ENCODE data around the gene ZXDC. TPM values are rescaled to one million over a fixed set of nuclear protein-coding genes. Genes with fewer than 3 reads are reported as not detected.

ZXDC gene
- total RNA-seq, 4 donors from 2014 or later: 18.5 to 57.9 (median 33.5) TPM

GRCh38 chr3:126448893-126449180 lies 26.9 kb downstream of the ZXDC start:
- Histone ChIP-seq H3K4me1 (no peaks in the 10 kb centered on the region), H3K4me3 (no peak overlapping the region), H3K27me3 (no peaks in the 10 kb centered on the region), H3K9me3 (no peaks in the 10 kb centered on the region), H3K27ac (no peak overlapping the region), H3K36me3 (no peaks in the 10 kb centered on the region)
- intact Hi-C loops (cut with DNase I; ENCODE audit: low total_unique reads): no loop called here
- TF ChIP-seq POLR2A (IDR thresholded peaks at IDR 0.05) (no peak), CTCF (IDR thresholded peaks at IDR 0.05) (no peak)
- no peak for DNase-seq

GRCh38 chr3:126448136-126448892 lies 27.4 kb downstream of the ZXDC start:
- Histone ChIP-seq H3K27ac (no peak overlapping the region), H3K4me1 (no peaks in the 10 kb centered on the region), H3K27me3 (no peaks in the 10 kb centered on the region), H3K4me3 (no peak overlapping the region), H3K36me3 (no peaks in the 10 kb centered on the region), H3K9me3 (no peaks in the 10 kb centered on the region)
- no peak for DNase-seq
- TF ChIP-seq CTCF (IDR thresholded peaks at IDR 0.05) (no peak), POLR2A (IDR thresholded peaks at IDR 0.05) (no peak)
- intact Hi-C loops (cut with DNase I; ENCODE audit: low total_unique reads): no loop called here

- Histone ChIP-seq H3K27ac (no peak overlapping the region), H3K27me3 (no peaks in the 10 kb centered on the region), H3K9me3 (no peaks in the 10 kb centered on the region), H3K36me3 (no peaks in the 10 kb centered on the region), H3K4me1 (no peaks in the 10 kb centered on the region), H3K4me3 (no peak overlapping the region)
- DNase-seq: no peak
- TF ChIP-seq POLR2A (IDR thresholded peaks at IDR 0.05): no peak
- TF ChIP-seq CTCF (IDR thresholded peaks at IDR 0.05): no peak
- intact Hi-C loops (cut with DNase I; ENCODE audit: low total_unique reads): no loop called here
These were observed 28.1 kb downstream of the ZXDC start for GRCh38 chr3:126447456-126448106.

GRCh38 chr3:126446791-126447190 lies 28.9 kb downstream of the ZXDC start:
- Histone ChIP-seq H3K4me3 (no peak overlapping the region), H3K27ac (no peak overlapping the region), H3K27me3 (no peaks in the 10 kb centered on the region), H3K36me3 (no peaks in the 10 kb centered on the region), H3K9me3 (no peaks in the 10 kb centered on the region), H3K4me1 (no peaks in the 10 kb centered on the region)
- intact Hi-C loops (cut with DNase I; ENCODE audit: low total_unique reads): no loop called here
- no peak for TF ChIP-seq POLR2A (IDR thresholded peaks at IDR 0.05)
- TF ChIP-seq CTCF (IDR thresholded peaks at IDR 0.05): no peak
- no peak for DNase-seq

GRCh38 chr3:126446301-126446700 lies 29.4 kb downstream of the ZXDC start:
- Histone ChIP-seq H3K9me3 (no peaks in the 10 kb centered on the region), H3K27ac (no peak overlapping the region), H3K4me3 (no peak overlapping the region), H3K36me3 (no peaks in the 10 kb centered on the region), H3K27me3 (no peaks in the 10 kb centered on the region), H3K4me1 (no peaks in the 10 kb centered on the region)
- DNase-seq: no peak
- intact Hi-C loops (cut with DNase I; ENCODE audit: low total_unique reads): no loop called here
- TF ChIP-seq CTCF (IDR thresholded peaks at IDR 0.05) (no peak), POLR2A (IDR thresholded peaks at IDR 0.05) (no peak)

Data from uterus (tissue), 4 donors.